Heart left ventricle (tissue), 16 donors: Measurements from ENCODE around the gene CHRNE. TPM values are rescaled to one million over a fixed set of nuclear protein-coding genes. Genes with fewer than 3 reads are reported as not detected.

Source experiments
- ATAC-seq, 4 donors: fragments of 200-7000 bp; cut with Tn5 transposase; one replicate each; pipeline ENCODE4 v1.9.1; 2020 to 2022; ENCODE audit warnings: moderate library complexity in 4 of 4, mild to moderate bottlenecking in 3 of 4, moderate number of reproducible peaks in 1 of 4
- DNase-seq, 5 donors: peaks; one replicate each; pipeline ENCODE4 v3.0.0-alpha.2; 2020
- H3K27ac ChIP-seq, 12 donors: fragments of 200-600 bp; sonication (generic) in 4 of 12; one replicate each; pipeline versions ENCODE4 v1.5.0 to v1.8.0; 2016 to 2022; ENCODE audit warnings: mild to moderate bottlenecking in 2 of 12
- H3K27me3 ChIP-seq, 9 donors: fragments of 200-600 bp; sonication (generic) in 2 of 9; one replicate each; pipeline versions ENCODE4 v1.5.1 to v1.8.0; 2016 to 2022; ENCODE audit warnings: mild to moderate bottlenecking in 3 of 9
- H3K36me3 ChIP-seq, 9 donors: fragments of 200-600 bp; sonication (generic) in 2 of 9; one replicate each; pipeline versions ENCODE4 v1.5.0 to v1.8.0; 2018 to 2022; ENCODE audit warnings: mild to moderate bottlenecking in 2 of 9
- H3K4me1 ChIP-seq, 12 donors: fragments of 200-600 bp; sonication (generic) in 4 of 12; one replicate each; pipeline versions ENCODE4 v1.5.0 to v1.8.0; 2016 to 2022; ENCODE audit warnings: mild to moderate bottlenecking in 3 of 12
- H3K4me3 ChIP-seq, 12 donors: fragments of 200-600 bp; sonication (generic) in 4 of 12; one replicate each; pipeline versions ENCODE4 v1.5.0 to v1.8.0; 2017 to 2022; ENCODE audit warnings: mild to moderate bottlenecking in 9 of 12, moderate library complexity in 4 of 12
- H3K9me3 ChIP-seq, 12 donors: fragments of 200-600 bp; sonication (generic) in 4 of 12; one replicate each; pipeline versions ENCODE4 v1.5.0 to v1.8.0; 2016 to 2022; ENCODE audit warnings: mild to moderate bottlenecking in 1 of 12
- POLR2A ChIP-seq, 2 donors: fragments of 450-650 bp; IDR thresholded peaks; one replicate each; pipeline ENCODE4 v1.6.1; 2017; ENCODE audit warnings: antibody characterized with exemption in 2 of 2, mild to moderate bottlenecking in 2 of 2, moderate library complexity in 2 of 2
- WGBS, 4 donors: extraction: QIAGEN DNeasy Blood & Tissue Kit in 2 of 4; methylation state at CpG; one replicate each; pipeline versions ENCODE4 v1.1.5 to v1.1.7; 2013 to 2018; 5-methylcytosine and 5-hydroxymethylcytosine counted together
- intact Hi-C, 10 donors: fragments of 100-400 bp; cut with DNase I; formaldehyde crosslinking; loops; one replicate each; pipeline versions ENCODE4 v1.11.1 to v1.14.2; 2022
- polyA plus RNA-seq, 2 donors: library from polyadenylated mRNA; stranded (reverse); fragments of 200-250 nt; gene quantifications; one replicate each; pipeline ENCODE4 v1.2.3, GENCODE V29; 2013
- total RNA-seq, 9 donors: library from RNA; depleted of rRNA in 2 of 9; stranded (reverse); fragments of >200 nt in 2 of 9; fragmentation: NEBNext Ultra II Directional in 3 of 9; extraction: Animal tissue kit (Norgen Biotek cat#: 25700) in 3 of 9; gene quantifications; one replicate each; pipeline versions ENCODE4 v1.1.0 to v1.2.4, GENCODE V29; 2016 to 2023
- TF ChIP-seq, protein P1 (sequence below), 12 donors: fragments of 200-600 bp; sonication (generic) in 4 of 12; IDR thresholded peaks; one replicate each; pipeline versions ENCODE4 v1.5.0 to v1.8.0; 2018 to 2022; ENCODE audit warnings: antibody characterized with exemption in 12 of 12, mild to moderate bottlenecking in 5 of 12
- donor health status: ischemic (EF 13 %, LVEDD 7.1; RV severe dilation, severe dysfunction).
- donor health status: healthy with polysubstance abuse.
- donor health status: DM: no; HTN: yes; CAD: no.
- donor health status: DM: no; HTN: no; CAD: no.
- donor health status: ischemic (EF 25% LVEDD 6.9; RV normal size, moderate dysfunction).
- donor health status: ischemic (EF 25% LVEDD 5.7; RV mildly dilated, moderate dysfunction).
- donor health status: healthy.
- donor health status: DM: yes; HTN: yes; CAD: no.
- donor health status: ischemic (EF 35%, LVEDD 5.7; RV mildly dilated, moderate dysfunction).
- donor health status: nonischemic (EF 11% LVEDD 7.7; RV severe dilation, severe dysfunction).
- donor health status: DM: yes; HTN: yes; CAD: no.
- donor health status: PGD.
- donor health status: ischemic (EF 29% LVEDD 5.4; RV normal size, mild dysfunction).
- donor health status: nonischemic (EF 23%, LVEDD 6.1; RV moderate dilation, normal function).

The CHRNE gene
- total and polyA plus RNA-seq, 11 donors: 0.23 to 1.4 (median 0.48) TPM

DNA sequence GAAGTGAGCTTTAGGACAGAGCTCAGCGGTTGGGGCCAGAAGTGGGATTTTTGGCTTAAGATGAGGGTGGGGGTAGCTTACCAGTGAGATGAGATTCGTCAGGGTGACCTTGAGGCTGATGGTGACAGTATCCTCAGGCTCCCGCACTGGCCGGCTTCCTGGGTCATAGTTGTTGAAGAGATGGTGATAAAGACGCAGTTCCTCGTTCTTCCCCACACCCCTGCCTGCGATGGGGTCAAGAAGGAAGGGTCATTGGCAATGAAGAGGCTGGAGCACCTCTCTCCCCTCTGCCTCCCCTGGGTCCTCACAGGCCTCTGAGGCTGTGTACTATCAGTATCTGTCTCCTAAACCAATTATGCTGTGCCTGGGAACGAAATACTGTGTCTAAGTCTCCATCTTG is 358 bp downstream of the CHRNE start:
- ATAC-seq (no peak), DNase-seq (no peak)
- TF ChIP-seq, protein P1, sequence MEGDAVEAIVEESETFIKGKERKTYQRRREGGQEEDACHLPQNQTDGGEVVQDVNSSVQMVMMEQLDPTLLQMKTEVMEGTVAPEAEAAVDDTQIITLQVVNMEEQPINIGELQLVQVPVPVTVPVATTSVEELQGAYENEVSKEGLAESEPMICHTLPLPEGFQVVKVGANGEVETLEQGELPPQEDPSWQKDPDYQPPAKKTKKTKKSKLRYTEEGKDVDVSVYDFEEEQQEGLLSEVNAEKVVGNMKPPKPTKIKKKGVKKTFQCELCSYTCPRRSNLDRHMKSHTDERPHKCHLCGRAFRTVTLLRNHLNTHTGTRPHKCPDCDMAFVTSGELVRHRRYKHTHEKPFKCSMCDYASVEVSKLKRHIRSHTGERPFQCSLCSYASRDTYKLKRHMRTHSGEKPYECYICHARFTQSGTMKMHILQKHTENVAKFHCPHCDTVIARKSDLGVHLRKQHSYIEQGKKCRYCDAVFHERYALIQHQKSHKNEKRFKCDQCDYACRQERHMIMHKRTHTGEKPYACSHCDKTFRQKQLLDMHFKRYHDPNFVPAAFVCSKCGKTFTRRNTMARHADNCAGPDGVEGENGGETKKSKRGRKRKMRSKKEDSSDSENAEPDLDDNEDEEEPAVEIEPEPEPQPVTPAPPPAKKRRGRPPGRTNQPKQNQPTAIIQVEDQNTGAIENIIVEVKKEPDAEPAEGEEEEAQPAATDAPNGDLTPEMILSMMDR (IDR thresholded peaks at IDR 0.05): no peak
- no peak for TF ChIP-seq POLR2A (IDR thresholded peaks at IDR 0.05)
- H3K36me3 ChIP-seq: peaks cover 0 to under 1% (median 0%) of the 10 kb centered on the region in 9 donors
- H3K4me3 ChIP-seq: no peak overlapping the region
- no peaks in the 10 kb centered on the region for H3K9me3 ChIP-seq
- intact Hi-C loops: loop anchor here in 2 of 10 donors (10.0 kb wide), 1 partner anchor 162 kb away; no protein-coding TSS in a partner anchor
- peaks cover 0 to 32% (median 11%) of the 10 kb centered on the region in 9 donors for H3K27me3 ChIP-seq
- H3K4me1 ChIP-seq: peaks cover 0 to 42% (median 21%) of the 10 kb centered on the region in 12 donors
- peak overlapping the region in 5 of 12 donors; percentile 62 to 77 (median 63) for H3K27ac ChIP-seq
- 53 to 70% (median 62%) methylated on average over 8 of the region's 8 CpGs for WGBS, 4 donors

DNA sequence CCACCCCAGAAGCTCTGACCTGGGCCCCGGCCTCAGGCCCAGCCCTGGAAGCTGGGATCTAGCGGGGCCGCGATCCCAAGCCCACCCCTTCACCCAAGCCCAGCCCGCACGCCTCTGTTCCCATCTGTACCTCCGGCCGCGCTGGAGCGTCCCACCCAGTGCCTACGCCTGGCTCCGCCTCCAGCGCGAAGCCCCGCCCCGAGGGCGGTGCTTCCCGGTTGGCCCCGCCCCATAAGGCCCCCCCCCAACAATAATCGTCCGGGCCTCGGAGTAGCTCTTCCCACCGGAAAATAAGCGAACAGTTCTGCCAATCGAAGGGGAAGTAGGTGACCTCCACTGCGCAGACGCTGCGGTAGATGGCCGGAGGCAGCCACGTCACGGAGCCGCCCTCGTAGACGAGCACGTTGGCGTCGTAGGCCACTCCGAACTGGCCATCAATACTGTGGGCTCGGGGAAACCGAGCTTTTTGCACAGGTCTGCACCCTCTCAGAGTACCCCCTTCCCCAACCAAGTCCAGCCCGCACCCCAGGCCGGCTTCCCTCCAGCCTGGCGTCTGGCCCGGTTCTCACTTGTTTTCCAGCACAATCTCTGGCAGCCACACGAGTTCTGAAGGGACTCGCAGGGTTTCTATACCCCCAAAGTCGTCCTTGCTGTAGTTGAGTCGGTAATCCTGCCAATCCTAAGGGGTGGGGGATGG is 1.1 kb downstream of the CHRNE start:
- Histone ChIP-seq H3K36me3 (peaks cover 0 to 8% (median 5%) of the 10 kb centered on the region in 9 donors), H3K9me3 (no peaks in the 10 kb centered on the region), H3K4me1 (peaks cover 0 to 42% (median 21%) of the 10 kb centered on the region in 12 donors), H3K27ac (peak overlapping the region in 7 of 12 donors; percentile 33 to 78 (median 63)), H3K4me3 (peak overlapping the region in 8 of 12 donors; percentile 28 to 66 (median 60)), H3K27me3 (peaks cover 0 to 32% (median 11%) of the 10 kb centered on the region in 9 donors)
- peak in 4 of 5 donors; percentile 58 to 88 (median 66) for DNase-seq
- intact Hi-C loops: loop anchor here in 2 of 10 donors (10.0 kb wide), 1 partner anchor 163 kb away; no protein-coding TSS in a partner anchor
- WGBS, 4 donors: 37 to 57% (median 49%) methylated on average over 34 to 48 of the region's 48 CpGs
- TF ChIP-seq POLR2A (IDR thresholded peaks at IDR 0.05): no peak
- TF ChIP-seq, protein P1 (IDR thresholded peaks at IDR 0.05): no peak
- ATAC-seq: peak; percentile 9 to 75 (median 30)

DNA sequence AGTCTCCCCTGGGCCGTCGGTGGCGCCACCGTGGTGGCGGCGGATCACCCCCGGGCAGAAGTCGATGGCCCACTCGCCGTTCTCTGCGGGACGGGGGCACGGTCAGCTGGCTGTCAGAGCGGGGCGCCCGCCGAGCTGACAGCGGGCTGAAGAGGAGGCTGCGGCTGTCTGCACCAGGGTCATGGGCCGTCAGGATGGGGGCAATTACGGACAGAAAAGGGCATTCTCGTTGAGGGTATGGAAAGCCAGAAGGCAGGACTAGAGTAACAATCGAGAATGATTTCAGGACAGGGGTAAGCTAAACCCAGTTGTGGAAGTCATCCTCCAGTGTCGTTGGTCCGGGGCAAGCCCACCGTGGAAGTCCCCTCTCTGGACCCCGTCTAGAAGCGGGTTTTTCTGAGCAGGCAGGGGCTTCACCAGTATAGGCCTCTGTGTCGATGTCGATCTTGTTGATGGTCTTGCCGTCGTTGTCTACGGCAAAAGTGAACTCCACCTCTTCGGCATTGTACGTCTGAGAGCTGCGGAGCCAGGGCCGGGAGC is 1.7 kb downstream of the CHRNE start:
- Histone ChIP-seq H3K27me3 (peaks cover 0 to 32% (median 11%) of the 10 kb centered on the region in 9 donors), H3K4me3 (peak overlapping the region in 10 of 12 donors; percentile 6 to 66 (median 55)), H3K4me1 (peaks cover 0 to 42% (median 21%) of the 10 kb centered on the region in 12 donors), H3K9me3 (no peaks in the 10 kb centered on the region), H3K27ac (peak overlapping the region in 7 of 12 donors; percentile 3 to 78 (median 62)), H3K36me3 (peaks cover 0 to 14% (median 11%) of the 10 kb centered on the region in 9 donors)
- TF ChIP-seq POLR2A (IDR thresholded peaks at IDR 0.05): no peak
- TF ChIP-seq, protein P1 (IDR thresholded peaks at IDR 0.05): no peak
- WGBS, 4 donors: 41 to 78% (median 49%) methylated on average over 35 to 37 of the region's 37 CpGs
- no peak for ATAC-seq
- intact Hi-C loops: loop anchor here in 2 of 10 donors (10.0 kb wide), 1 partner anchor 164 kb away; no protein-coding TSS in a partner anchor
- DNase-seq: no peak
